ENCODE data around the gene NACC1. TPM values are rescaled to one million over a fixed set of nuclear protein-coding genes. Genes with fewer than 3 reads are reported as not detected.

The NACC1 gene
- total and polyA plus RNA-seq, 2 donors (not counting 3 experiments of a cell fraction or from before 2014, with no cell fraction given) = 97.6 to 120 TPM

GRCh38 chr19:13155472-13156359 is 37.7 kb downstream of the NACC1 start:
- no peaks in the 10 kb centered on the region for H3K9me1 ChIP-seq (replicated peaks; ENCODE audit: control insufficient read depth, extremely low read depth, insufficient read depth, low read length)
- POLR2A ChIA-PET = interaction anchor here (0.6 to 1.8 kb wide), 6 partner anchors 8 to 362 kb away, joined by 3 to 21 read pairs (median 4); no protein-coding TSS in a partner anchor
- peaks cover 27% of the 10 kb centered on the region for H3K4me1 ChIP-seq (ENCODE audit: control insufficient read depth, extremely low read depth, insufficient read depth, low read length)
- no peaks in the 10 kb centered on the region for H3K36me3 ChIP-seq (ENCODE audit: control insufficient read depth in 2 of 2, extremely low read depth in 1 of 2, insufficient read depth in 2 of 2, low read length in 2 of 2)
- no peak overlapping the region for H2AFZ ChIP-seq (ENCODE audit: low read depth, low read length)
- CTCF ChIA-PET = interaction anchor here (0.6 to 2.4 kb wide), 15 partner anchors 8 to 178 kb away, joined by 3 to 24 read pairs (median 5); partner anchors contain the start of gene NACC1
- no peaks in the 10 kb centered on the region for H3K9me3 ChIP-seq (replicated peaks; ENCODE audit: control insufficient read depth, insufficient read depth, low read length)
- H4K20me1 ChIP-seq (replicated peaks; ENCODE audit: control insufficient read depth, extremely low read depth, insufficient read depth, low read length) = no peaks in the 10 kb centered on the region
- dilution Hi-C loops (cut with MboI; ENCODE audit: extremely low pct_ligation_motif_present, low sequenced_read_pairs) (no loop called here), intact Hi-C loops (cut with micrococcal nuclease) (loop anchor here (1.0 to 2.0 kb wide), 3 partner anchors 8 to 93 kb away; no protein-coding TSS in a partner anchor)
- peak overlapping the region; percentile 87 for H3K4me2 ChIP-seq (ENCODE audit: insufficient read depth, low read length)
- peak overlapping the region; percentile 97 for H3K9ac ChIP-seq (replicated peaks; ENCODE audit: extremely low read depth, insufficient read depth, low read length)
- H3K27ac ChIP-seq (ENCODE audit: insufficient read depth, low read depth, low read length) = peak overlapping the region; percentile 96
- H3K79me2 ChIP-seq (ENCODE audit: control insufficient read depth, insufficient read depth, low read length) = peaks cover 36% of the 10 kb centered on the region
- DNase-seq (ENCODE audit: low read depth, low spot score) (peak; percentile 72), FAIRE-seq (peak; percentile 87)
- peak overlapping the region; percentile 62 to 97 (median 67) for H3K4me3 ChIP-seq (replicated peaks in 1 of 3; ENCODE audit: insufficient read depth in 1 of 3, low read depth in 1 of 3, low read length in 3 of 3)
- TF ChIP-seq CTCF (IDR thresholded peaks at IDR 0.05; ENCODE audit: extremely low read depth in 1 of 2, insufficient read depth in 1 of 2, low read depth in 1 of 2, low read length in 2 of 2) (no peak), POLR2AphosphoS5 (IDR thresholded peaks at IDR 0.05; ENCODE audit: insufficient read depth, low read depth, low read length) (peak; percentile 78), FOS (IDR thresholded peaks at IDR 0.05; ENCODE audit: borderline replicate concordance, insufficient read depth, low read length) (peak; percentile 22)
- no TSS peak for BruUV-seq (replicated peaks)
- H3K27me3 ChIP-seq (ENCODE audit: control insufficient read depth in 2 of 2, insufficient read depth in 2 of 2, low read length in 2 of 2) = no peaks in the 10 kb centered on the region
